Measurements from ENCODE around the gene OSBPL7. TPM values are rescaled to one million over a fixed set of nuclear protein-coding genes. Genes with fewer than 3 reads are reported as not detected.

OSBPL7 gene
- total RNA-seq, 1 donor from 2014 or later = 25.1 TPM

DNA sequence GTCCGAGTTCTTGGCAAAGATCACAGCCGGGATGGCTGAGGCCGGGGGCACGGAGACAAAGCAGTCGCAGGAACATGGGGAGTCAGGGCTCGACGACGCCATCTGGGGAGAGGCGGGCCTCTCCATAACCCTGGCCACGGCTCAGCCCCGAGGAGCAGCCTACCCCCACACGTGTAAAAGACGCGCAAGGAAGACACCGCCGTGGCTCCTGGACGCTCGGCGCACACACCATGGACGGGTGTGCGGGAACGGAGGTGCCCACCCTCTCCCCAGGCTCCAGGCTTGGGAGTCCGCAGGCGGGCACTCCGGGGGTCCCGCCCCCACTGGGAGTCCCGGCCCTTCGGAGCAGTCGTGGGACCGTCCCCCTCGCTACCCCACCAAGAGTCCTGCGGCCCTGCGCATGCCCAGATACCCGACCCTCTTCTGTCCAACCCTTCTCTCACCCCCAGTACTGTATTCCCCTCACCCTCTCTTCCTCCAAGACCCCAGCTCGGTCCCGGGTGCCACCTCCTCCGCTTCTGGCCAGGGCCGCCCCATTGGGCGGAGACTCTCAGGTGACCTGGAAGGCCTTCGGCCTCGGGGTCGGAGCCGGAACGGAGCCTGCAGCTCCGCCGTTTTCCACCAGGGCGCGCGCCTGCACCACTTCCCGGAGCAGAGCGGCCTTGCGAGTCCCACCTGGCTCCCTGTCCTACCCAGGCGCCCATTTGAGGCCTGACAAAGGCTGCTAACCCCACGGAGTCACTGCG is 19.3 kb upstream of the OSBPL7 start, which contains the start of gene SCRN2:
TSS of gene SCRN2 (minus strand) at position 532 of the 746 bp plus-strand sequence. CDS start at position 102, 430 bp downstream.
- Mint-ChIP-seq H3K9me3 (no peaks in the 10 kb centered on the region), H3K36me3 (peaks cover 2% of the 10 kb centered on the region), H3K4me3 (peak within 1 kb of the TSS; percentile 98), H3K4me1 (peaks cover 56% of the 10 kb centered on the region), H3K27ac (peak within 1 kb of the TSS; percentile 67), H3K27me3 (ENCODE audit: low read depth) (no peaks in the 10 kb centered on the region)
- TF ChIP-seq, protein P1, sequence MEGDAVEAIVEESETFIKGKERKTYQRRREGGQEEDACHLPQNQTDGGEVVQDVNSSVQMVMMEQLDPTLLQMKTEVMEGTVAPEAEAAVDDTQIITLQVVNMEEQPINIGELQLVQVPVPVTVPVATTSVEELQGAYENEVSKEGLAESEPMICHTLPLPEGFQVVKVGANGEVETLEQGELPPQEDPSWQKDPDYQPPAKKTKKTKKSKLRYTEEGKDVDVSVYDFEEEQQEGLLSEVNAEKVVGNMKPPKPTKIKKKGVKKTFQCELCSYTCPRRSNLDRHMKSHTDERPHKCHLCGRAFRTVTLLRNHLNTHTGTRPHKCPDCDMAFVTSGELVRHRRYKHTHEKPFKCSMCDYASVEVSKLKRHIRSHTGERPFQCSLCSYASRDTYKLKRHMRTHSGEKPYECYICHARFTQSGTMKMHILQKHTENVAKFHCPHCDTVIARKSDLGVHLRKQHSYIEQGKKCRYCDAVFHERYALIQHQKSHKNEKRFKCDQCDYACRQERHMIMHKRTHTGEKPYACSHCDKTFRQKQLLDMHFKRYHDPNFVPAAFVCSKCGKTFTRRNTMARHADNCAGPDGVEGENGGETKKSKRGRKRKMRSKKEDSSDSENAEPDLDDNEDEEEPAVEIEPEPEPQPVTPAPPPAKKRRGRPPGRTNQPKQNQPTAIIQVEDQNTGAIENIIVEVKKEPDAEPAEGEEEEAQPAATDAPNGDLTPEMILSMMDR (IDR thresholded peaks at IDR 0.05; ENCODE audit: unreplicated experiment) = peak; percentile 96
- DNase-seq (ENCODE audit: low spot score in 2 of 2, unreplicated experiment in 2 of 2) = peak; percentile 70 to 93

DNA sequence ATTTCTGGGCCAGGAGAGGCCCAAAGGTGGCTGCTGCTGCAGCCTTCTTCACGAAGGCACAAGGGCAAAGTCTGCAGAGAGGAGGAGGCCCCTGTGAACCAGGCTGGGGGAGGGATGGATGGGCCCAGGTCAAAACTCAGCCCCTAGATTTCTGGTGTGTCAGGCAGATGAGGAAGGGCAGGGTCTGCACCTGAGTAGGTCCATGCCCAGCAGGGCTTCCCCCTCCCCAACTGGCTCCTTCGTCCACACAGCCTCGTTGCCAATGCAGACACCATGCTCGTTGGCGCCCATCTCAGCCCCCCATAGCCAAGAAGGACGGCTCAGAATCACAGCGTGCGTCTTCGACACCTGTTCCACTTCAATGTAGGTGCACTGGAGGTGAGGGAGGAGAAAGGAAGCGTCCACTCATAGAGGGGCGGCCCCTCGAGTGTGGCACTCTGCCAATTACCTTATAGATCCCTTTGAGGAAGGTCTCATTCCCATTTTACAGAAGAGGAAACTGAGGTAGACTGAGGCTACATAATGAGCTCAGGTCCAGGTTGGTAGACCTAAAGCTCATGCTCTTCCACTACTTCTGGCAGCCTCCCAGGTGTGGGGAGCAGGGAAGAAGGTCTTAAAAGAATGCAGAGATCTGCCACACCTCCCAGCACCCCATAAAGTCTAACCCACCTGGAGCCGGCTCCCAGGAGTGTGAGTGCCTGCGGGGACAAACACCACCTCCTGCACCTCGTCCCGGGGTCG is 18.6 kb upstream of the OSBPL7 start:
- no peak for DNase-seq (ENCODE audit: low spot score in 2 of 2, unreplicated experiment in 2 of 2)
- H3K36me3 Mint-ChIP-seq = peaks cover 8% of the 10 kb centered on the region
- TF ChIP-seq, protein P1 (IDR thresholded peaks at IDR 0.05; ENCODE audit: unreplicated experiment) = no peak
- H3K27me3 Mint-ChIP-seq (ENCODE audit: low read depth) = no peaks in the 10 kb centered on the region
- H3K9me3 Mint-ChIP-seq = no peaks in the 10 kb centered on the region
- peak overlapping the region; percentile 98 for H3K4me3 Mint-ChIP-seq
- H3K4me1 Mint-ChIP-seq = peaks cover 48% of the 10 kb centered on the region
- H3K27ac Mint-ChIP-seq = peak overlapping the region; percentile 67

DNA sequence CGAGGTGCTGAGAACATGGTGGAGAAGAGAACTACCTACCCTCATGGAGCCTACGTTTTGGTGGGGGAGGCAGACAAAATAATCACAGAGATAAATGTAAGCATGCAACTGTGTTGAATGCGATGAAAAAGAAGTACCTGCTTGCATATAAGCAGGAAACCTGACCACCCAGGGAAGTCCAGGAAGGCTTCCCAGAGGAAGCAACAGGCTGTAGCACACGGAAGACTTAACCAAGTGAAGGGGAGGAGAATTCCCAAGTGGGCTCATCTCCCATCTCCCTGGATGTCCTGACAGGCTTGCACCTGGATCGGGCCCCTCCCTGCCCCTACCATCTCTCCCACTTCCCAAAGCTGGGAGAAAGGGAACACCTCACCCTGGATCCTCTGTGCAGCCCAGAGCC is 17.5 kb upstream of the OSBPL7 start:
- H3K4me3 Mint-ChIP-seq = peak overlapping the region; percentile 98
- H3K9me3 Mint-ChIP-seq = no peaks in the 10 kb centered on the region
- peaks cover 8% of the 10 kb centered on the region for H3K36me3 Mint-ChIP-seq
- H3K27ac Mint-ChIP-seq = no peak overlapping the region
- H3K27me3 Mint-ChIP-seq (ENCODE audit: low read depth) = no peaks in the 10 kb centered on the region
- peaks cover 37% of the 10 kb centered on the region for H3K4me1 Mint-ChIP-seq
- TF ChIP-seq, protein P1 (IDR thresholded peaks at IDR 0.05; ENCODE audit: unreplicated experiment) = no peak
- DNase-seq (ENCODE audit: low spot score in 2 of 2, unreplicated experiment in 2 of 2) = no peak

DNA sequence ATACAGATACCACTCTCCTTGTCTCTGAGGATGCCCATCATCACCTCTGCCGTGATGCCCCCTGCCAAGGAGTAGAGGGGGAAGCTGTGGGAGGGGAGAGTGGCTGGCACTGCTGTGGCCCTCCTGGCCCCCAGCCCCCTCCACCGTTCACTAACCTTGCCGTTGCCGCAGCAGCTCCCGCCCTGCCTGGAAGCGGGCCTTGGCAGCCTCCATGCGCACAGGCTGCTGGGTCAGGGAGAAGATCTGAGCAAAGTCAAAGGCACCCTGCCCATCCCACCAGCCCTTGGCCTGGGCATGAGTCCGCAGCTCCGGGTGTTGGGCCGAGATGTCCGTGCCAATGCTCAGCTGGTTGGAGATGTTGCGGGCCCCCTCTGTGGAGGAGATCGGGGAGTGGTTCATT is 17.0 kb upstream of the OSBPL7 start:
- Mint-ChIP-seq H3K9me3 (no peaks in the 10 kb centered on the region), H3K36me3 (peaks cover 8% of the 10 kb centered on the region), H3K4me1 (peaks cover 33% of the 10 kb centered on the region), H3K4me3 (peak overlapping the region; percentile 28), H3K27ac (no peak overlapping the region), H3K27me3 (ENCODE audit: low read depth) (no peaks in the 10 kb centered on the region)
- no peak for DNase-seq (ENCODE audit: low spot score in 2 of 2, unreplicated experiment in 2 of 2)
- TF ChIP-seq, protein P1 (IDR thresholded peaks at IDR 0.05; ENCODE audit: unreplicated experiment) = no peak

DNA sequence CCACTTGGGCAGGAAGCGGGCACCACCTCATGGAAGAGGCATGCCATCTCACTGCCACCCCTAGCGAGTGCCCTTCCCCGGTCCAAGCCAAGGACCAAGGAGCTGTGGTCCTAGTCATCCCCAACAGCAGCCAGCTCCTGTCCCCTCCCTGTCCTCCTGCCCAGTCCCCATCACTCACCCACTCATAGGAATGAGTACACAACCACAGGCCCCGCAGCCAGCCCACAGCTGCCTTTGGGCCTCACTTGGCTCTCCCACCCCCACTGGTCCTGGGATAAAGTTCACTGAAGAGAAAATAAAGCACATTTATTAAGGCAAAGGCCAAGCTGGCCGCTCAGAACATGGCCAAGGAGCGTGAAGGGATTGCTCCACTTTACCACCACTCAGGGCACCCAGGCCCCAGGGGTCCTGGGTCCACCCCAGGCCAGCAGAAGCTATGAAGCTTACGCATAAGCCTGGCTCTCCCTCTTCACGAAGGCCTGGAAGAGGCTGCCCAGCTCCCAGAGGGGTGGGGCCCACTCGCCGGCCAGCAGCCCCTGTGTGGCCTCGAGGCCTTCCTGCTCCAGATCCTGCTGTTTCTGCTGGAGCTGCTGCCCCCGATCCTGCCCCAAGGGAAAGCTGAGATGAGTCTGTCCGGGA is 15.9 kb upstream of the OSBPL7 start:
- H3K4me1 Mint-ChIP-seq = peaks cover 24% of the 10 kb centered on the region
- no peak overlapping the region for H3K27ac Mint-ChIP-seq
- H3K4me3 Mint-ChIP-seq = no peak overlapping the region
- H3K9me3 Mint-ChIP-seq = no peaks in the 10 kb centered on the region
- TF ChIP-seq, protein P1 (IDR thresholded peaks at IDR 0.05; ENCODE audit: unreplicated experiment) = no peak
- DNase-seq (ENCODE audit: low spot score in 2 of 2, unreplicated experiment in 2 of 2) = no peak
- H3K36me3 Mint-ChIP-seq = peaks cover 8% of the 10 kb centered on the region
- H3K27me3 Mint-ChIP-seq (ENCODE audit: low read depth) = no peaks in the 10 kb centered on the region
